HS-5 (cell line): ENCODE measurements around the gene MANF.
"Not testable (repeated sequence)": the region's sequence is repeated elsewhere in the genome, so short reads cannot be mapped to it uniquely, and the experiment has no call there.

Experiments
- DNase-seq: peaks from one replicate; pipeline ENCODE4 v3.0.0-alpha.2; 2012; ENCODE audit warnings: low read depth

MANF gene

GRCh38 chr3:51373658-51374421 lies 11.3 kb upstream of the MANF start:
- no peak for DNase-seq

- no peak for DNase-seq
These were observed 10.6 kb upstream of the MANF start for GRCh38 chr3:51374456-51374855.

- no peak for DNase-seq
These were observed 10.0 kb upstream of the MANF start for GRCh38 chr3:51375136-51375535.

GRCh38 chr3:51375571-51375970 lies 9.5 kb upstream of the MANF start:
- DNase-seq, result no peak

GRCh38 chr3:51378065-51378464 lies 7.0 kb upstream of the MANF start:
- DNase-seq, result no peak

- DNase-seq, result no peak
These were observed 6.4 kb upstream of the MANF start for GRCh38 chr3:51378726-51379125.

GRCh38 chr3:51379301-51379700 lies 5.8 kb upstream of the MANF start:
- no peak for DNase-seq

GRCh38 chr3:51379746-51380455 lies 5.2 kb upstream of the MANF start:
- DNase-seq, result no peak

GRCh38 chr3:51380601-51381332 lies 4.3 kb upstream of the MANF start:
- no peak for DNase-seq

- DNase-seq, result no peak
These were observed 3.8 kb upstream of the MANF start for GRCh38 chr3:51381333-51381705.

GRCh38 chr3:51382076-51382745 lies 2.9 kb upstream of the MANF start:
- no peak for DNase-seq

GRCh38 chr3:51382947-51383578 lies 2.0 kb upstream of the MANF start:
- no peak for DNase-seq

GRCh38 chr3:51384055-51384725 lies 901 bp upstream of the MANF start:
- no peak for DNase-seq

- DNase-seq, result no peak
These were observed 565 bp downstream of the MANF start for GRCh38 chr3:51385621-51386091.

- no peak for DNase-seq
These were observed 1.2 kb downstream of the MANF start for GRCh38 chr3:51386159-51386851.

GRCh38 chr3:51386852-51387229 lies 1.8 kb downstream of the MANF start:
- no peak for DNase-seq

GRCh38 chr3:51387281-51387680 lies 2.2 kb downstream of the MANF start:
- not testable (repeated sequence) for DNase-seq

- DNase-seq, result no peak
These were observed 3.4 kb downstream of the MANF start for GRCh38 chr3:51388286-51389029.

- DNase-seq, result no peak
These were observed 4.5 kb downstream of the MANF start for GRCh38 chr3:51389423-51390183.
